NOMO-1 (cell line): Measurements from ENCODE around the gene PPIF.

Experiments used
- DNase-seq, 2 experiments: peaks; one replicate each; lab custom pipeline; 2025; ENCODE audit not compliant: unreplicated experiment in 2 of 2; lab: John Stamatoyannopoulos, UW

PPIF gene

GRCh38 chr10:79347226-79347893, at the start of gene PPIF:
Gene PPIF, plus strand, starts transcription at chr10:79347469. Its CDS starts 80 bp downstream, at chr10:79347549.
- DNase-seq: peak; percentile 83 to 93

DNA sequence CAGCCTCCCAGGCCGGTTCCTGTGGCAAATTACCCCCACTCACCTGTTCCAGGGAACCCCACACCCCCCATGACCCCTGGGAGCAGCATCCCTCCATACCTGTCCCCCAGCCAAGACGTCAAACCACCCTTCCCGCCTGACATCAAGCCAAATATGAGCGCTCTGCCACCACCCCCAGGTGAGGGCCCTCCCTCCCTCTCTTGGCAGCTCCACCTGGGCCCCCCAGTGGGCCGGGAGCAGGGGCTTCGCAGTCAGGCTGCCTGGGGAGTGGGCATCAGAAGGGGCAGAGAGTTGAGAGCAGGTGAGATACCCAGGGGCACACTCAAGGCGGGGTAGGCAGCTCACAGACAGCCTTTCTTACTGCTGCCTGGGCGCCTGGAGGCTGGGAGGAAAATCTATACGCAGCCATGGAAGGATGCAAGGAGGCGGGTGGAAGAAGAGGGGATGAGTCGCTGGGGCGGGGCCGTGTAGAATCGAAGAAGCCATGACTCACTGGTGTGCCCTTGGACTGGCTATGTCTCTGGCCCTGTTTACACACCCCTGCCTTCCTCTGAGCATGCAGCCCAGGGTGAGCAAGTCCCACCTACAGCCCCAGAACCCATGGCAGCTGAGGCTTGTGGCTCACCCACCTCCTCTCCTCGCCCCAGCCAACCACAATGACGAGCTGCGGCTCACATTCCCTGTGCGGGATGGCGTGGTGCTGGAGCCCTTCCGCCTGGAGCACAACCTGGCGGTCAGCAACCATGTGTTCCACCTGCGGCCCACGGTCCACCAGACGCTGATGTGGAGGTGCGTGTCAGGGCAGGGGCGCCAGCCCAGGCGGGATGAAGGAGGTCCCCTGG, 48.6 kb upstream of the PPIF start:
- DNase-seq: peak; percentile 14 to 41

GRCh38 chr10:79299397-79300241, 47.6 kb upstream of the PPIF start:
- DNase-seq: no peak

GRCh38 chr10:79300711-79301110, 46.6 kb upstream of the PPIF start:
- no peak for DNase-seq

DNA sequence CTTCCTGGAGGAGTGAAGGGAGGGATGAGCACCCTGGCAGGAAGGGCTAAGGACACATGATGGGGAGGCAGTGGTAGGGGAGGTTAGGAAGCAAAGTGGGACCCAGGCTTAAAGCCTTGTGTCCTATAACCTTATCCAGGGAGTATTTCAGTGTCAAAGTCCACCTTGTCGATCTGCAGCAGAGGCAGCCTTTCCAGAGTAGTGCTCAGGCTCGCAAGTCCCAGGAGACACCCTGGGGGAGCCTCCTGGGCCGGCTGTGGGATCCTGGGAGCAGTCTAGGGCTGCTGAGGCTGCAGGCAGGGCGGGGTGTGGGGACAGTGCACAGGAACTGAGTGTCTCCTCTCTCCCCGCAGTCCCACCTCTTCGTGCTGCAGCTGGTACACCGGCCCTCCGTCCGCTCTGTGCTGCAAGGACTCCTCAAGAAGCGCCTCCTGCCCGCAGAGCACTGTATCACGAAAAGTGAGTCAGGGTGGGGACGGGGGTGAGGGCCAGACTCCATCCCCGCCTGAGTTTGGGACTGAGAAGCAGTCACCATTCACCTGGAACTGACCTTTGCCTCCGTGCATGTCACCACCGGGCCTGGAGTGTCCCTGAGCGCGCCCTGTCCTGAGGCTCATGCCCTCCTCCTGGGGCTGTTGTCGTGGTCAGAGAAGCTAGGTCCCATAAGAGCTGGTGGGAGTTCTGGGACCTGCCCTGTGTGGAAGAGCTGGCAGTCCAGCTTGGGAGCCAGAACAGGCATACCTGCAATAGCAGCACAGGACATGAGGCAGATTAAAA, 45.3 kb upstream of the PPIF start:
- no peak for DNase-seq

- no peak for DNase-seq
These were observed 43.4 kb upstream of the PPIF start for GRCh38 chr10:79303631-79304478.

DNA sequence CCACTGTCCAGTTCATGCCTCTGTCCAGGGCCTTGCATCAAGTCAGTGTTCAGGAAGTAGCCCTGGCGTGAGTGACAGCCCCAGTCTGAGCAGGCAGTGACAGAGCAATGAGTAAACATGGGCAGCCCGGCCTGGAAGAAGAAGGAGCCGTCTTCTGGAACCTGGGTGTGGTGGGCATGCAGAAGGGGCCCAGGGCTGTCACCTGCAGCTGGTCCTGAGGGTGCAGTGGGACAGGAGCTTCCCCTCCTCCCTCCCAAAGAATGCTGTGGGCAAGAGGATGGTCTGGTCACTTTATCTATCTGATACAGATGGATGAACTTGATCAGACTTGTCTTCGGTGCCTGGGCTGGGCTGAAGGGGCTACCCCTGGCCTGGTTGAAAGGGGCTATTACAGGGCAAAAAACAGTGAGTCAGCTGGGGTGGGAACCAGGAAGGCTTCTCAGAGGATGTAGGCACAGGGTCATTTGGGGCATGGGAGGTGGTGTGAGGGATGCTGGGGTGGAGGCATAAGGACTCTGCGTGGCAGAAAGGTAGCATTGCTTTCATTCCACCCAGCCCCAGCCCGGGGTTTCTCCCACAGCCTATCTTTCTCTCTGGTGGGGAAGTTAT, 42.7 kb upstream of the PPIF start:
- DNase-seq: no peak

- DNase-seq: no peak
These were observed 41.8 kb upstream of the PPIF start for GRCh38 chr10:79305515-79305914.

GRCh38 chr10:79305988-79306387, 41.3 kb upstream of the PPIF start:
- no peak for DNase-seq

GRCh38 chr10:79306644-79307220, 40.5 kb upstream of the PPIF start:
- DNase-seq: no peak

DNA sequence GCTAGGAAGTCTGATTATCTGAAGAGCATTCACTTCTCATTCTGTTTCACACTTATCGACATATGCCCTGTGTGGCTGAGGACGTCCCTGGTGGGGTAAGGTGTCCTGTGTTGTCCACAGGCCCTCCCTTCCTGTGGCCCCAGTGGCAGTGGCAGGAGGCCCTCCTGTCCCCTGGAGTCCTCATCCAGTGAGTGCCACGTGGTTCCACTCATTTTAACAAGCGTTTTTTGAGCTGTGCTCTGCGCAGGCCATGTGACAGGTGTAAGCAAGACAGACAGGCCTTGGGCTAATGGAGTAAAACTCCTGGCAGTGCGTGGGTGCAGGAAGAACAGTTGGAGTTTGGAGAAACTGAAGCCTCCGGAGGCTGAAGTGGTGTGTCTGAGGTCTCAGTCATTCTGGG, 39.3 kb upstream of the PPIF start:
- DNase-seq: no peak

- no peak for DNase-seq
These were observed 38.2 kb upstream of the PPIF start for GRCh38 chr10:79308969-79309665.

- no peak for DNase-seq
These were observed 36.9 kb upstream of the PPIF start for GRCh38 chr10:79310200-79310865.

- no peak for DNase-seq
These were observed 36.2 kb upstream of the PPIF start for GRCh38 chr10:79310911-79311573.

DNA sequence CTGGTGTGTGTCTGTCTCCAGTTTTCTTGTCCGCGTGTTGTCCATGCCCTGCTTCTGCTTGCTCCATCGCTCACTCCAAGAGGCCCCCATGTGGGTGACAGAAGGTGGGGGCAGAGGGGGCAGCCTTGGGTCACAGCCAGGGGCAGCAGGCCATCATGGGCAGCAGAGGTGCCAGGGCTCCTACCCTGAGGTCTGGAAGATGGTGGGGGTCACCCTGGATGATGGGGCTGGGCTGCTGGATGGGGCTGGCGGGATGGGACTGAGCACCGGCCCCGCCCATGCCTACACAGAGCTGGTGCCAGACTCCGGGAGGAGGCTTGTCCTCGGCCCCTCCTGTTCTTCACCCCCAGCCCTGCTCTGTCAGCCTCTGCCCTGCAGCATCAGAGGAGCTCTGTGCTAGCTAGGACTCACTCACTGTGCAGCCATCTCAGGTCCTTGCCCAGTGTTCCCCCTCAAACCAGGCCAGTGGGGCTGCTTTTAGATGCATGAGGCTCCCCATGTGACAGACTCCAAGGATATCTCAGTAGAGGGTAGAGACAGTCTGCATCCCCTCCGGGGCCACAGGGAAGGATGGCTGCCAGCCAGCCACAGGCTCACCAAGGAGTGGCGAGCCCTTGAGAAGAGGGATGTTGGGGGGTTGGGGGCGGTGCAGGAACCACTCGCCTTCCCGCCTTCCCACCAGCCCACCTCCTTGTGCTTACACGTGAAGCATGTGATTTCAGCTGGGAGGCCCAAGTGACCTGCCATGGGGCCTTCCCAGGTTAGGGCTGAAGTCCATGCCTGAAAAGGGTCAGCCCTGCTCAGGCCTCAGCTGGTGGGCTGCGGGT, 35.5 kb upstream of the PPIF start:
- no peak for DNase-seq

DNA sequence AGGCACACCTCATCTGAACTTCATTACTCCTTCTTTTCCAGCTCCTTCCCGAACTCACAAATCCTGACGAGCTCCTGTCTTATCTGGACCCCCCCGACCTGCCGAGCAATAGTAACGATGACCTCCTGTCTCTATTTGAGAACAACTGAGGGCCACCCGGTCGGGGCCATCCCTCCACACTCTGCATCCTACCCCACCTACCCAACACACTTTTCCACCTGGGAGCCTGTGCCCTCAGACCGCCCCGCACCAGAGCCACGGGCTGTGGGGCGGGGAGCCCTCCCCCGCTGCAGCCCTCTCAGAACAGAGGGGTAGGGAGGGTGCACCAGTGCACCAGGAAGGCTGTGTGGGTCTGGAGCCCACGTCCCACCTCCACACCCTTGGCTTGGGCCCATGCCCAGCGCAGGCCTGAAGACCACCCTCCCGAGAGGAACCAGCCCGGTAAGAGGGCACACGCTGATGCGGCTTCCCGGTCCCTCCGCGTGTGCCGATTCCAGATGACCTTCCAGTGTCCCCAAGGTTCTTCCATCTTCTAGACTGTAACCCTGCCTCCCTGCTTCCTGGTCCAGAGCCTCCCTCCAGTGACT, 34.6 kb upstream of the PPIF start:
- no peak for DNase-seq
